DND-41 (cell line): ENCODE measurements around the gene DIABLO.
"Not testable (repeated sequence)": the region's sequence is repeated elsewhere in the genome, so short reads cannot be mapped to it uniquely, and the experiment has no call there.

Source experiments
- ATAC-seq: fragments of 200-7000 bp; cut with Tn5 transposase; 3 replicates; pipeline ENCODE4 v1.9.1; 2021; ENCODE audit warnings: low read depth; ENCODE audit not compliant: insufficient read depth
- DNase-seq: peaks from one replicate; pipeline ENCODE4 v3.0.0-alpha.2; 2020
- H2AFZ ChIP-seq: 2 replicates; pipeline ENCODE4 v1.6.0; 2012; ENCODE audit warnings: low read depth, low read length
- H3K27ac ChIP-seq: 2 replicates; pipeline ENCODE4 v1.5.1; 2012; ENCODE audit warnings: low read length, inconsistent platforms
- H3K27me3 ChIP-seq: fragments of 200-600 bp; sonication (generic); 2 replicates; pipeline ENCODE4 v1.6.0; 2012; ENCODE audit warnings: low read length, mild to moderate bottlenecking, inconsistent platforms; ENCODE audit not compliant: insufficient read depth, poor library complexity
- H3K36me3 ChIP-seq: 2 replicates; pipeline ENCODE4 v1.5.1; 2012; ENCODE audit warnings: low read length, inconsistent platforms; ENCODE audit not compliant: insufficient read depth
- H3K4me1 ChIP-seq: 2 replicates; pipeline ENCODE4 v1.5.1; 2012; ENCODE audit warnings: mild to moderate bottlenecking, low read length; ENCODE audit not compliant: insufficient read depth
- H3K4me2 ChIP-seq: 2 replicates; pipeline ENCODE4 v1.6.0; 2012; ENCODE audit warnings: mild to moderate bottlenecking, moderate library complexity, low read length, inconsistent platforms; ENCODE audit not compliant: insufficient read depth
- H3K4me3 ChIP-seq, 2 experiments: fragments of 200-600 bp in 1 of 2; shearing (Covaris generic) in 1 of 2; 2 replicates each; pipeline ENCODE4 v1.5.1; 2012 to 2016; ENCODE audit warnings: inconsistent platforms in 2 of 2, low read length in 2 of 2, mild to moderate bottlenecking in 2 of 2, low read depth in 1 of 2, moderate library complexity in 1 of 2
- H3K79me2 ChIP-seq: 2 replicates; pipeline ENCODE4 v1.6.0; 2012; ENCODE audit warnings: low read length, inconsistent platforms; ENCODE audit not compliant: insufficient read depth
- H3K9ac ChIP-seq: 2 replicates; pipeline ENCODE4 v1.6.0; 2012; ENCODE audit warnings: low read depth, mild to moderate bottlenecking, inconsistent platforms, low read length, moderate library complexity
- H3K9me3 ChIP-seq: 2 replicates; pipeline ENCODE4 v1.5.1; 2012; ENCODE audit warnings: low read length, moderate library complexity, mild to moderate bottlenecking, inconsistent platforms; ENCODE audit not compliant: insufficient read depth, severe bottlenecking
- H4K20me1 ChIP-seq: 2 replicates; pipeline ENCODE4 v1.6.0; 2012; ENCODE audit warnings: low read length; ENCODE audit not compliant: insufficient read depth
- EZH2 ChIP-seq: IDR thresholded peaks from 3 replicates; pipeline ENCODE4 v1.6.1; 2012; ENCODE audit warnings: borderline replicate concordance, low read depth, mild to moderate bottlenecking, moderate library complexity, low read length, inconsistent platforms; ENCODE audit not compliant: severe bottlenecking
- TF ChIP-seq, protein P1 (sequence below): IDR thresholded peaks from 2 replicates; pipeline ENCODE4 v1.5.1; 2012; ENCODE audit warnings: borderline replicate concordance, low read length, moderate library complexity, mild to moderate bottlenecking; ENCODE audit not compliant: poor library complexity, severe bottlenecking; ENCODE audit errors: extremely low read depth

DIABLO gene

DNA sequence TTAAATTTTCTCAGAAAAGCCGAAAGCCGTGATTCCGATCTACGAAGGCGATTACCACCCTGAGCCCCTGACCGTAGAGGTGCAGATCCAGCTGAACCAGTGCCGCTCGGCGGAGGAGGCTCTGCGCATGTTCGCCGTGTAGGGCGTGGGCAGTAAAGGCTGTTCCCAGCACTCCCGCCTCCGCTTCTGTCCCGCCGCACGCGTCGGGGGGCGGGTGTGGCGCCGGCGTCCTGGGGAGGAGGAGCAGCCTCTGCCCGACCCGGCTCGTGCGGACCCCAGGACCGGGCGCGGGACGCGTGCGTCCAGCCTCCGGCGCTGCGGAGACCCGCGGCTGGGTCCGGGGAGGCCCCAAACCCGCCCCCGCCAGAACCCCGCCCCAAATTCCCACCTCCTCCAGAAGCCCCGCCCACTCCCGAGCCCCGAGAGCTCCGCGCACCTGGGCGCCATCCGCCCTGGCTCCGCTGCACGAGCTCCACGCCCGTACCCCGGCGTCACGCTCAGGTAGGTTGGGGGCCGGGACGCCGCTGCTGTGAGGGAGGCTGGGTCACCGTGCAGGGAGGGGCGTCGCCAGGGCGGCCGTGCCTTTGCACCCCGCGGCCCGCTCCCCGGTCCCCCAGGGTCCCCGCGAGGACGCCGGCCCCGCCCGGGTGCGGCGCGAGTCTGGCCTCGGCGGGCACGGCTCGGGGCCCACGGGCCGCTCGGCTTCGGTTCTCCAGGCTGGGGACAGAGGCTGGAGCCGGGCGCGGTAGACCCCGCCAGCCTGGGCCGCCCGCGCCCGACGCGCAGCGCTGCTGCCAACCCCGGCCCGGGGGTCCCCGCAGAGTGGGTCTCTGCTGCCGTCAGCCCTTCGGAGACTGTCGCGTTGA lies 22.3 kb downstream of the DIABLO start, which contains the start of gene B3GNT4:
Gene B3GNT4, plus strand, starts transcription at position 409 of the 866 bp plus-strand sequence. CDS start 910 bp downstream, outside the sequence.
- H3K9ac ChIP-seq, result no peak within 1 kb of the TSS
- H3K36me3 ChIP-seq, result peaks cover 19% of the 10 kb centered on the region
- H3K9me3 ChIP-seq, result no peaks in the 10 kb centered on the region
- H2AFZ ChIP-seq, result no peak within 1 kb of the TSS
- no peaks in the 10 kb centered on the region for H3K79me2 ChIP-seq
- H3K27ac ChIP-seq, result no peak within 1 kb of the TSS
- no peaks in the 10 kb centered on the region for H3K27me3 ChIP-seq
- H3K4me1 ChIP-seq, result no peaks in the 10 kb centered on the region
- no peak for TF ChIP-seq EZH2
- TF ChIP-seq, protein P1, sequence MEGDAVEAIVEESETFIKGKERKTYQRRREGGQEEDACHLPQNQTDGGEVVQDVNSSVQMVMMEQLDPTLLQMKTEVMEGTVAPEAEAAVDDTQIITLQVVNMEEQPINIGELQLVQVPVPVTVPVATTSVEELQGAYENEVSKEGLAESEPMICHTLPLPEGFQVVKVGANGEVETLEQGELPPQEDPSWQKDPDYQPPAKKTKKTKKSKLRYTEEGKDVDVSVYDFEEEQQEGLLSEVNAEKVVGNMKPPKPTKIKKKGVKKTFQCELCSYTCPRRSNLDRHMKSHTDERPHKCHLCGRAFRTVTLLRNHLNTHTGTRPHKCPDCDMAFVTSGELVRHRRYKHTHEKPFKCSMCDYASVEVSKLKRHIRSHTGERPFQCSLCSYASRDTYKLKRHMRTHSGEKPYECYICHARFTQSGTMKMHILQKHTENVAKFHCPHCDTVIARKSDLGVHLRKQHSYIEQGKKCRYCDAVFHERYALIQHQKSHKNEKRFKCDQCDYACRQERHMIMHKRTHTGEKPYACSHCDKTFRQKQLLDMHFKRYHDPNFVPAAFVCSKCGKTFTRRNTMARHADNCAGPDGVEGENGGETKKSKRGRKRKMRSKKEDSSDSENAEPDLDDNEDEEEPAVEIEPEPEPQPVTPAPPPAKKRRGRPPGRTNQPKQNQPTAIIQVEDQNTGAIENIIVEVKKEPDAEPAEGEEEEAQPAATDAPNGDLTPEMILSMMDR, result no peak
- ATAC-seq (no peak), DNase-seq (no peak)
- H3K4me2 ChIP-seq, result no peak within 1 kb of the TSS
- H3K4me3 ChIP-seq, result no peak within 1 kb of the TSS
- H4K20me1 ChIP-seq, result peaks cover 8% of the 10 kb centered on the region; the same call in 1 of the 2 replicates

DNA sequence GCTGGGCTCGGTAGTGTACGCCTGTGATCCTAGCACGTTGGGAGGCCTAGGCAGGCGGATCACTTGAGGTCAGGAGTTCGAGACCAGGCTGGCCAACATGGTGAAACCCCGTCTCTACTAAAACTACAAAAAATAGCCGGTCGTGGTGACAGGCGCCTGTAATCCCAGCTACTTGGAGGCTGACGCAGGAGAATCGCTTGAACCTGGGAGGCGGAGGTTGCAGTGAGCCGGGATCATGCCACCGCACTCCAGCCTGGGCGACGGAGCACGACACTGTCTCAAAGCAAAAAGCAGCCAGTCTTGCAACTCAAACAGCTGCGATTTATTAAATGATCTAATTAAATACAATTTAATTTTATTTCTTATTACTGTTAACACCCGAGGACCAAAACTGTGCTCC lies 23.0 kb downstream of the DIABLO start:
- H3K4me2 ChIP-seq, H3K9ac ChIP-seq, H3K4me1 ChIP-seq, H3K79me2 ChIP-seq, H3K27me3 ChIP-seq, DNase-seq, H3K4me3 ChIP-seq, H3K9me3 ChIP-seq, ATAC-seq, H3K27ac ChIP-seq, H4K20me1 ChIP-seq, H2AFZ ChIP-seq: not testable (repeated sequence)
- peaks cover 12% of the 10 kb centered on the region for H3K36me3 ChIP-seq

DNA sequence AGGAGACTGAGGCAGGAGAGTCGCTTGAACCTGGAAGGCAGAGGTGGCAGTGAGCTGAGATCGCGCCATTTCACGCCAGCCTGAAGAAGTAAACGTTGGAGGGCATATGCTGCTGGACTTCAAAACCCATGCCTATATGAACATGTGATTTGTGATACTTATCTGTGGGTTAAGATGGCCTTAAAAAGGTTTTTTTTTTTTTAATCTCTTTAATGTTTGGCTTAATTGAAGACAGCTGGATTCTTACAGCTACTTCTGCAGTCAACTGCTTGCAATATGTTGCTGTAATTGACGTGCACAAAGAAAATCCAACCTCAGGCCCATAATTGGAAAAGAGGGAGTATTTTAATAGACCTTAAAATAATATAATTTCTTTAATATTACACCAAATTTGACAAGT lies 23.8 kb downstream of the DIABLO start:
- Histone ChIP-seq H2AFZ (no peak overlapping the region), H3K4me2 (no peak overlapping the region), H4K20me1 (peaks cover 8% of the 10 kb centered on the region; the same call in 1 of the 2 replicates), H3K4me3 (no peak overlapping the region), H3K27ac (no peak overlapping the region), H3K4me1 (no peaks in the 10 kb centered on the region), H3K27me3 (peaks cover 3% of the 10 kb centered on the region), H3K9ac (no peak overlapping the region), H3K36me3 (peaks cover 4% of the 10 kb centered on the region), H3K9me3 (no peaks in the 10 kb centered on the region), H3K79me2 (no peaks in the 10 kb centered on the region)
- DNase-seq (no peak), ATAC-seq (no peak)
- TF ChIP-seq EZH2, result no peak
- TF ChIP-seq, protein P1, result no peak

DNA sequence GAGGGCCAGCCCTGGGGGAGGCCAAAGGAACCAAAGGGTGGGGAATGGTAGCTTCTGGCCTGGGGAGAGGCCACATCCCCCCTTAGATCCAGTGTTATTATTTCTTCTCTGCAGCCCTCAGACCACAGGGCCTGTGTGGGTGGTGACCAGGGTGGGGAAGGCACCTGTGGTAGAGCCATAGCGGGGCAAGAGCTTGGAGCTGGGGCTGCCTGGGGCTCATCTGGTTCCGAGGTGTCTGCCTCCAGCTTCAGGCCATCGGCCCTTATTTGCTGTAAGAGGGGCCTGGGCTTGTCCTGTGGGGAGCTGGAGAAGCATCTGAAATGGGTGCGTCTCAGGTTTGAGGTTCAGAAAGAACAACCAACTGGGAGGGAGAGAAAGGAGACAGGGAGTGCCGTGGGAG lies 24.5 kb downstream of the DIABLO start:
- H3K27ac ChIP-seq, result no peak overlapping the region
- no peaks in the 10 kb centered on the region for H3K36me3 ChIP-seq
- H3K4me1 ChIP-seq, result no peaks in the 10 kb centered on the region
- TF ChIP-seq, protein P1, result no peak
- no peak for TF ChIP-seq EZH2
- H3K4me2 ChIP-seq, result no peak overlapping the region
- DNase-seq, result no peak
- no peak for ATAC-seq
- H3K9ac ChIP-seq, result no peak overlapping the region
- no peak overlapping the region for H2AFZ ChIP-seq
- H3K79me2 ChIP-seq, result no peaks in the 10 kb centered on the region
- peaks cover 7% of the 10 kb centered on the region; the same call in 1 of the 2 replicates for H4K20me1 ChIP-seq
- peaks cover 3% of the 10 kb centered on the region for H3K27me3 ChIP-seq
- H3K4me3 ChIP-seq, result no peak overlapping the region
- no peaks in the 10 kb centered on the region for H3K9me3 ChIP-seq
